HCT116 (cell line): ENCODE measurements around the gene DBR1. TPM values are rescaled to one million over a fixed set of nuclear protein-coding genes. Genes with fewer than 3 reads are reported as not detected.

Experiments used
- ATAC-seq: fragments of 200-7000 bp; cut with Tn5 transposase; 2 replicates; pipeline ENCODE4 v1.9.1; 2020; ENCODE audit warnings: mild to moderate bottlenecking, moderate library complexity
- BruUV-seq: library from RNA; stranded (reverse); fragments of 400-500 nt; replicated peaks from 2 replicates; lab custom pipeline; 2021; lab: Mats Ljungman, UMichigan
- CTCF ChIA-PET: fragments of 300-600 bp; sonication (Branson Sonifier 250); formaldehyde crosslinking; loops from one replicate; lab custom pipeline; 2021; ENCODE audit warnings: antibody characterized with exemption; lab: Charles Lee
- POLR2A ChIA-PET: fragments of 300-600, 350-600 bp; sonication (Branson Sonifier 250); formaldehyde crosslinking; loops from one replicate; lab custom pipeline; 2021; ENCODE audit warnings: antibody characterized with exemption; lab: Charles Lee
- RAD21 ChIA-PET, 2 experiments: fragments of 300-600 bp; sonication (Branson Sonifier 250); formaldehyde crosslinking; loops; one replicate each; lab custom pipeline; 2023; ENCODE audit warnings: low total read pairs in 2 of 2; ENCODE audit not compliant: uncharacterized antibody in 2 of 2, unreplicated experiment in 2 of 2, low non-redundant PET in 1 of 2; lab: Charles Lee
- DNase-seq: peaks from one replicate; pipeline ENCODE4 v3.0.0-alpha.2; 2010; ENCODE audit warnings: low read depth, low spot score
- H2AFZ ChIP-seq: fragments of 200-600 bp; shearing (Covaris generic), sonication (generic); 2 replicates; pipeline ENCODE4 v1.6.1; 2017; ENCODE audit warnings: low read depth, mixed run types, mixed read lengths, antibody characterized with exemption, low read length; ENCODE audit not compliant: poor library complexity, severe bottlenecking
- H3K27ac ChIP-seq: 2 replicates; pipeline ENCODE4 v1.5.1; 2012; ENCODE audit warnings: low read depth, low read length
- H3K27me3 ChIP-seq: fragments of 200-600 bp; sonication (generic); 2 replicates; pipeline ENCODE4 v1.6.1; 2016; ENCODE audit warnings: mixed run types, low read length, mixed read lengths; ENCODE audit not compliant: insufficient read depth
- H3K36me3 ChIP-seq, 2 experiments: fragments of 200-500 bp in 1 of 2; fragments of 200-600 bp in 1 of 2; sonication (Bioruptor generic) in 1 of 2; sonication (generic) in 1 of 2; 2 replicates each; pipeline versions ENCODE4 v1.5.1 to v1.6.1; 2014 to 2016; ENCODE audit warnings: low read length in 2 of 2, inconsistent platforms in 1 of 2, mixed read lengths in 1 of 2, mixed run types in 1 of 2; ENCODE audit not compliant: insufficient read depth in 2 of 2, control insufficient read depth in 1 of 2
- H3K4me1 ChIP-seq, 2 experiments: fragments of 200-600 bp in 1 of 2; sonication (generic) in 1 of 2; 2 replicates each; pipeline versions ENCODE4 v1.5.1 to v1.6.1; 2012 to 2017; ENCODE audit warnings: low read length in 2 of 2, inconsistent platforms in 1 of 2, mild to moderate bottlenecking in 1 of 2, mixed read lengths in 1 of 2, mixed run types in 1 of 2, moderate library complexity in 1 of 2; ENCODE audit not compliant: insufficient read depth in 2 of 2, control insufficient read depth in 1 of 2
- H3K4me2 ChIP-seq: fragments of 200-600 bp; sonication (generic); 2 replicates; pipeline ENCODE4 v1.6.1; 2017; ENCODE audit warnings: mixed run types, low read length, mixed read lengths
- H3K4me3 ChIP-seq, 2 experiments: fragments of 200-600 bp in 1 of 2; sonication (generic) in 1 of 2; replicated peaks in 1 of 2; 2 replicates each; pipeline ENCODE4 v1.5.1; 2011 to 2016; ENCODE audit warnings: low read length in 2 of 2, control low read depth in 1 of 2, low read depth in 1 of 2, mild to moderate bottlenecking in 1 of 2, mixed read lengths in 1 of 2, mixed run types in 1 of 2
- H3K79me2 ChIP-seq: fragments of 200-600 bp; sonication (generic); 2 replicates; pipeline ENCODE4 v1.6.1; 2017; ENCODE audit warnings: mild to moderate bottlenecking, mixed run types, low read length, moderate library complexity, mixed read lengths; ENCODE audit not compliant: insufficient read depth
- H3K9ac ChIP-seq: fragments of 200-600 bp; sonication (generic); 2 replicates; pipeline ENCODE4 v1.6.1; 2016; ENCODE audit warnings: low read length, mixed read lengths
- H3K9me2 ChIP-seq: fragments of 200-600 bp; sonication (generic), shearing (Covaris generic); 2 replicates; pipeline ENCODE4 v1.6.1; 2017; ENCODE audit warnings: mixed run types, mild to moderate bottlenecking, moderate library complexity; ENCODE audit not compliant: insufficient read depth
- H3K9me3 ChIP-seq, 2 experiments: fragments of 200-500 bp in 1 of 2; fragments of 200-600 bp in 1 of 2; sonication (Bioruptor generic) in 1 of 2; sonication (generic) in 1 of 2; 2 replicates each; pipeline ENCODE4 v1.6.1; 2014 to 2017; ENCODE audit warnings: low read length in 2 of 2, mixed read lengths in 2 of 2, inconsistent platforms in 1 of 2, low read depth in 1 of 2, mild to moderate bottlenecking in 1 of 2, mixed run types in 1 of 2, moderate library complexity in 1 of 2; ENCODE audit not compliant: control insufficient read depth in 1 of 2, insufficient read depth in 1 of 2
- H4K20me1 ChIP-seq: fragments of 200-600 bp; sonication (generic), shearing (Covaris generic); 2 replicates; pipeline ENCODE4 v1.6.1; 2017; ENCODE audit warnings: mixed run types, mild to moderate bottlenecking, moderate library complexity; ENCODE audit not compliant: insufficient read depth
- CBX3 ChIP-seq: IDR thresholded peaks from 2 replicates; pipeline ENCODE4 v1.6.1; 2012; ENCODE audit warnings: low read depth
- YY1 ChIP-seq: IDR thresholded peaks from 2 replicates; pipeline ENCODE4 v1.6.1; 2011; ENCODE audit warnings: low read length, low read depth, moderate library complexity, mild to moderate bottlenecking; ENCODE audit not compliant: insufficient replicate concordance; ENCODE audit errors: extremely low read depth
- intact Hi-C: fragments of 100-400 bp; cut with micrococcal nuclease; formaldehyde crosslinking; loops from 2 replicates; pipeline ENCODE4 v1.10.0; 2022
- total RNA-seq: library from RNA; stranded (reverse); gene quantifications from one replicate; pipeline ENCODE4 v1.2.1, GENCODE V29; 2021; ENCODE audit not compliant: unreplicated experiment
- TF ChIP-seq, protein P1 (sequence below): IDR thresholded peaks from 2 replicates; pipeline ENCODE4 v1.6.1; 2012
- TF ChIP-seq, protein P2 (sequence below): IDR thresholded peaks from 2 replicates; pipeline ENCODE4 v1.6.1; 2011; ENCODE audit warnings: mild to moderate bottlenecking, low read length, moderate library complexity; ENCODE audit not compliant: insufficient replicate concordance; ENCODE audit errors: extremely low read depth
- TF ChIP-seq, protein P3 (sequence below): IDR thresholded peaks from 2 replicates; pipeline ENCODE4 v1.6.1; 2012; ENCODE audit warnings: low read depth

The DBR1 gene
- total RNA-seq, 1 experiment from 2014 or later, result 21.6 TPM

DNA sequence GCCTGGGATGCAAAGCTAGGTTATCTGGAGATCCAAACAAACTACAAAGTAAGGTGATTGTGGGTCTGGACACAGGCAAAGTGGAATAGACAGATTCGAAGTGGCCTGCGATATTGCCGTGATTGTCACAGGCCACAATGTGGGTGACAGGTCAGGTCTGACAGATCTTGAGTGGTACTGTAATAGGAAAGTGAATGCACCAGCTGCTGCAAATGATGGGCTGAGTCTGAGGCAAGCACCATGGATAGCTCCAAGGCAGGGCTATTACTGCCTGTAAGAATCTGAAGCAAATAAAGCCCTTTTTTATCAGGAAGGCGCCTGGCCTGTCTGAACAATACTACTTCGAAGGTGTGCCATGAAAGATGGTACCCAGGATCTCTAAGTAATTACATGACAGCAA, 22.3 kb upstream of the DBR1 start:
- Histone ChIP-seq H3K27ac (no peak overlapping the region), H3K27me3 (no peaks in the 10 kb centered on the region), H4K20me1 (peaks cover 33% of the 10 kb centered on the region; the same call in 1 of the 2 replicates), H3K4me3 (no peak overlapping the region), H3K4me1 (no peaks in the 10 kb centered on the region), H3K9me2 (no peaks in the 10 kb centered on the region), H3K4me2 (no peak overlapping the region), H3K9ac (no peak overlapping the region), H3K9me3 (no peaks in the 10 kb centered on the region), H2AFZ (no peak overlapping the region), H3K36me3 (peaks cover 0 to 2% of the 10 kb centered on the region in 2 experiments; a peak in 1 of 4 replicates), H3K79me2 (peaks cover 87% of the 10 kb centered on the region)
- no peak for DNase-seq
- ChIA-PET CTCF (no interaction called here), RAD21 (no interaction called here), POLR2A (no interaction called here)
- no TSS peak for BruUV-seq
- ATAC-seq, result no peak
- intact Hi-C loops, result no loop called here
- TF ChIP-seq, protein P1, sequence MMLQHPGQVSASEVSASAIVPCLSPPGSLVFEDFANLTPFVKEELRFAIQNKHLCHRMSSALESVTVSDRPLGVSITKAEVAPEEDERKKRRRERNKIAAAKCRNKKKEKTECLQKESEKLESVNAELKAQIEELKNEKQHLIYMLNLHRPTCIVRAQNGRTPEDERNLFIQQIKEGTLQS, result no peak
- TF ChIP-seq CBX3, result no peak
- TF ChIP-seq, protein P2, sequence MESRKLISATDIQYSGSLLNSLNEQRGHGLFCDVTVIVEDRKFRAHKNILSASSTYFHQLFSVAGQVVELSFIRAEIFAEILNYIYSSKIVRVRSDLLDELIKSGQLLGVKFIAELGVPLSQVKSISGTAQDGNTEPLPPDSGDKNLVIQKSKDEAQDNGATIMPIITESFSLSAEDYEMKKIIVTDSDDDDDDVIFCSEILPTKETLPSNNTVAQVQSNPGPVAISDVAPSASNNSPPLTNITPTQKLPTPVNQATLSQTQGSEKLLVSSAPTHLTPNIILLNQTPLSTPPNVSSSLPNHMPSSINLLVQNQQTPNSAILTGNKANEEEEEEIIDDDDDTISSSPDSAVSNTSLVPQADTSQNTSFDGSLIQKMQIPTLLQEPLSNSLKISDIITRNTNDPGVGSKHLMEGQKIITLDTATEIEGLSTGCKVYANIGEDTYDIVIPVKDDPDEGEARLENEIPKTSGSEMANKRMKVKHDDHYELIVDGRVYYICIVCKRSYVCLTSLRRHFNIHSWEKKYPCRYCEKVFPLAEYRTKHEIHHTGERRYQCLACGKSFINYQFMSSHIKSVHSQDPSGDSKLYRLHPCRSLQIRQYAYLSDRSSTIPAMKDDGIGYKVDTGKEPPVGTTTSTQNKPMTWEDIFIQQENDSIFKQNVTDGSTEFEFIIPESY, result no peak
- TF ChIP-seq, protein P3, sequence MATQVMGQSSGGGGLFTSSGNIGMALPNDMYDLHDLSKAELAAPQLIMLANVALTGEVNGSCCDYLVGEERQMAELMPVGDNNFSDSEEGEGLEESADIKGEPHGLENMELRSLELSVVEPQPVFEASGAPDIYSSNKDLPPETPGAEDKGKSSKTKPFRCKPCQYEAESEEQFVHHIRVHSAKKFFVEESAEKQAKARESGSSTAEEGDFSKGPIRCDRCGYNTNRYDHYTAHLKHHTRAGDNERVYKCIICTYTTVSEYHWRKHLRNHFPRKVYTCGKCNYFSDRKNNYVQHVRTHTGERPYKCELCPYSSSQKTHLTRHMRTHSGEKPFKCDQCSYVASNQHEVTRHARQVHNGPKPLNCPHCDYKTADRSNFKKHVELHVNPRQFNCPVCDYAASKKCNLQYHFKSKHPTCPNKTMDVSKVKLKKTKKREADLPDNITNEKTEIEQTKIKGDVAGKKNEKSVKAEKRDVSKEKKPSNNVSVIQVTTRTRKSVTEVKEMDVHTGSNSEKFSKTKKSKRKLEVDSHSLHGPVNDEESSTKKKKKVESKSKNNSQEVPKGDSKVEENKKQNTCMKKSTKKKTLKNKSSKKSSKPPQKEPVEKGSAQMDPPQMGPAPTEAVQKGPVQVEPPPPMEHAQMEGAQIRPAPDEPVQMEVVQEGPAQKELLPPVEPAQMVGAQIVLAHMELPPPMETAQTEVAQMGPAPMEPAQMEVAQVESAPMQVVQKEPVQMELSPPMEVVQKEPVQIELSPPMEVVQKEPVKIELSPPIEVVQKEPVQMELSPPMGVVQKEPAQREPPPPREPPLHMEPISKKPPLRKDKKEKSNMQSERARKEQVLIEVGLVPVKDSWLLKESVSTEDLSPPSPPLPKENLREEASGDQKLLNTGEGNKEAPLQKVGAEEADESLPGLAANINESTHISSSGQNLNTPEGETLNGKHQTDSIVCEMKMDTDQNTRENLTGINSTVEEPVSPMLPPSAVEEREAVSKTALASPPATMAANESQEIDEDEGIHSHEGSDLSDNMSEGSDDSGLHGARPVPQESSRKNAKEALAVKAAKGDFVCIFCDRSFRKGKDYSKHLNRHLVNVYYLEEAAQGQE, result peak; percentile 81
- no peak for TF ChIP-seq YY1
